GM13977 (cell line): Measurements from ENCODE around the gene NSUN6.

Experiments used
- DNase-seq: peaks from one replicate; pipeline ENCODE4 v3.0.0; 2012; ENCODE audit warnings: low spot score
- CTCF ChIP-seq: IDR thresholded peaks from 2 replicates; pipeline ENCODE4 v1.5.1; 2012; ENCODE audit warnings: mild to moderate bottlenecking, control low read depth; ENCODE audit not compliant: insufficient read depth; ENCODE audit errors: extremely low read depth, missing control alignments
- in situ Hi-C: fragments of 300-500 bp; cut with MboI; formaldehyde crosslinking; loops from one replicate; pipeline ENCODE4 v1.12.0; 2022; ENCODE audit warnings: low sequenced_read_pairs, low pct_unique_long_range_greater_than_20kb, mixed read lengths, inconsistent platforms; ENCODE audit not compliant: unreplicated experiment

Gene NSUN6

GRCh38 chr10:18651324-18652007, at the start of gene NSUN6:
Gene NSUN6, minus strand, starts transcription at chr10:18651587. Its CDS starts 384 bp downstream, at chr10:18651203.
- TF ChIP-seq CTCF, result no peak
- peak; percentile 77 for DNase-seq
- in situ Hi-C loops, result loop anchor here (25.0 kb wide), 1 partner anchor 989 kb away; no protein-coding TSS in a partner anchor

DNA sequence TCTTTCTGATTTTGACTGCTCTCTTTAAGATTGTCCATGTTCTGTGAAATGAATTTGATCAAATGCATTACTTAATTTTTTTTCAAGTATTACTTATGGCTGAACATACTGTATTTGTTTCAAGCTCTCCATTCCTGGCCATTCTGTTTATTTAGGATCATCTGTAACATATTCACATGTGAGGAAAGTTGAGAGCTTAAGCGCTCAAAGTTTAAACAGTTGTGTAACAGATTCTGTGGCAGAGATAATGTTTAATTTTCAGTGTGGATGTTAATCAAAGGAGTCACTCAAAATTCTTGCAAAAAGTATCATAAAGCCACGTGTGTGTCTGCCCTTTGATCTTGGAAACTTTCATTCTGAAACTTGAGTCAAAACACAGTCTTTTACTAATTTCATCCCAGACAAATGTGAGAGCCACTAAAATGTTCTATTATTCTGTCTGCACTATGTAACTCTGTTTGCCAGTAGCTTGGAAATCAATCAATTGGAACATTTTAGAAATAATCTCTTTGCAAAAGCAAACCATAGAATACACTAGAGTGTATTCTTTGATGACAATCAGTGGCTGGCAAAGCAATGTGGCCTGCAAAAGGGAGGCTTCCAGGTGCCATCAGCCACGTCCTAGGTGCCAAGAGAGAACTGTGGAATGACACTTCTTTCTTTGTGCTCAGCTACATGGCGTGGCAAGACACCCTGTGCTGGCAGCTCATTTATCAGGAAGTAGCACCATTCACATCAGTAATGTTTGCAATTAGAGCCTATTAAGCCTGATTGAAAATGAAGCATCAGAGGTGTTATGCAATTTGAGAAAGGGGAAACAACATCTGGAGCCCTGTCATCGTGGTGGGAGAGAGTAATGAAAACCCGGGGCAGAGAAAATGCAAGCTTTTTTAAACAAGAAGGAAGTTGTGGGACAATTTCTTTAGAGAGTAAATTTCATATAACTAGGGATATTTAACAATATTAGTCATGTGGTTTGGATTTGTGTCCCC, 48.8 kb upstream of the NSUN6 start:
- TF ChIP-seq CTCF, result no peak
- in situ Hi-C loops, result no loop called here

DNA sequence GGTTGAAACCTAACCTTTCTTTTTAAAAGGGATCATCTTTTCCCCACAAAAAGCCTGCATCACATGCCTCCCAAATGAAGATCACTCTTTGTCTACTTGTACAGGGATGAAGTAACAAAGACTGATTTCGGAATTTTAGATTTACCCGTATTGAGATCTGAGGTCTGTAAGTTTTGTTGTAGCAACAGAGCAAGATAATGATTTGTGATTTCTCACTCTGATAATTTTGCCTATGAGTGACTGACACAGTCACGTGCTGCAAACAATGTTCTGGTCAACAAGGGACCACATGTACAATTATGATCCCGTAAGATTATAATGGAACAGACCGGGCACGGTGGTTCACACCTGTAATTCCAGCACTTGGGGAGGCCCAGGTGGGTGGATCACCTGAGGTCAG, 39.2 kb upstream of the NSUN6 start:
- in situ Hi-C loops, result no loop called here

More for the DNA sequence above, 48.8 kb upstream of the NSUN6 start:
- DNase-seq, result no peak

GRCh38 chr10:18689498-18689897, 38.1 kb upstream of the NSUN6 start:
- DNase-seq, result no peak
- in situ Hi-C loops, result no loop called here
- peak; percentile 11 for TF ChIP-seq CTCF

More for the DNA sequence above, 39.2 kb upstream of the NSUN6 start:
- no peak for TF ChIP-seq CTCF
- DNase-seq, result no peak

- no peak for DNase-seq
- in situ Hi-C loops, result no loop called here
- TF ChIP-seq CTCF, result no peak
Measured at GRCh38 chr10:18687706-18688105, 36.3 kb upstream of the NSUN6 start.

DNA sequence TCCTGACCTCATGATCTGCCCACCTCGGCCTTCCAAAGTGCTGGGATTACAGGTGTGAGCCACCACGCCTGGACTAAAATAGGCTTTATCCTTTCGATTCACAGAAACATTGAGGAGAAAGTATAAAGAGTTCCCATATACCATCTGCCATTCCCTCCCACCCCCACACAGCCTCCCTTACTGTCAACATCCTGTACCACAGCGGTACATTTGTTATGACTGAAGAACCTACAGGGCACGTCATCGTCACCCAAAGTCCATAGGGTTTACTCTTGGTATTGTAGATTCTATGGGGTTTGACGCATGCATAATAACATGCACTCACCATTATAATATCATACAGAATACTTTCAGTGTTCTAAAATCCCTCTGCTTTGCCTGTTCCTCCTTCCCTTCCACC, 35.8 kb upstream of the NSUN6 start:
- no peak for TF ChIP-seq CTCF
- in situ Hi-C loops, result no loop called here
- DNase-seq, result no peak
